Body of pancreas (tissue), 4 donors: ENCODE results near the gene PCGF3. TPM values are rescaled to one million over a fixed set of nuclear protein-coding genes. Genes with fewer than 3 reads are reported as not detected.

Experiments
- ATAC-seq: fragments of 150-250 bp; one replicate; pipeline ENCODE4 v1.9.1; 2016
- DNase-seq, 4 donors: peaks; one replicate each; pipeline ENCODE4 v3.0.0-alpha.2; 2019
- H3K27ac ChIP-seq, 4 donors: fragments of 200-600 bp; sonication (generic); 1 replicate in 3 of 4; 2 replicates in 1 of 4; pipeline versions ENCODE4 v1.5.1 to v1.6.1; 2016 to 2019; ENCODE audit warnings: mild to moderate bottlenecking in 1 of 4, mixed read lengths in 1 of 4, moderate library complexity in 1 of 4
- H3K27me3 ChIP-seq, 2 donors: fragments of 200-600 bp; sonication (generic); one replicate each; pipeline ENCODE4 v1.6.0; 2016; ENCODE audit warnings: mild to moderate bottlenecking in 1 of 2
- H3K36me3 ChIP-seq, 2 donors: fragments of 200-600 bp; sonication (generic); replicated peaks in 1 of 2; 2 replicates each; pipeline ENCODE4 v1.5.1; 2016; ENCODE audit warnings: low read depth in 2 of 2; ENCODE audit not compliant: insufficient read depth in 1 of 2
- H3K4me1 ChIP-seq: fragments of 200-600 bp; sonication (generic); one replicate; pipeline ENCODE4 v1.6.0; 2016
- H3K4me3 ChIP-seq, 2 donors: fragments of 200-600 bp; sonication (generic); 1 replicate in 1 of 2; 2 replicates in 1 of 2; pipeline ENCODE4 v1.5.1; 2016 to 2019
- H3K9me3 ChIP-seq, 3 donors: fragments of 200-600 bp; sonication (generic); 1 replicate in 2 of 3; 2 replicates in 1 of 3; pipeline ENCODE4 v1.5.1; 2016
- CTCF ChIP-seq, 7 experiments: fragments of 450-650 bp in 4 of 7; fragments of 200-600 bp in 3 of 7; sonication (generic) in 3 of 7; IDR thresholded peaks; one replicate each; pipeline ENCODE4 v1.5.1; 2016 to 2019; ENCODE audit warnings: antibody characterized with exemption in 7 of 7
- POLR2A ChIP-seq, 3 donors: fragments of 450-650 bp; IDR thresholded peaks; one replicate each; pipeline ENCODE4 v1.6.1; 2016; ENCODE audit warnings: antibody characterized with exemption in 3 of 3, mild to moderate bottlenecking in 2 of 3
- WGBS, 2 donors: methylation state at CpG; one replicate each; pipeline ENCODE4 v1.1.5; 2017; 5-methylcytosine and 5-hydroxymethylcytosine counted together
- intact Hi-C: fragments of 100-400 bp; cut with DNase I; formaldehyde crosslinking; loops from one replicate; pipeline ENCODE4 v1.15.1; 2023
- total RNA-seq, 2 donors: library from RNA; depleted of rRNA; stranded (reverse); fragments of >200 nt; gene quantifications; one replicate each; pipeline ENCODE4 v1.1.0, GENCODE V29; 2016

Gene PCGF3
- total RNA-seq, 2 donors from 2014 or later: 16.8 to 31.1 TPM

GRCh38 chr4:781493-782216, 76.0 kb downstream of the PCGF3 start:
- ATAC-seq: peak; percentile 95
- peak overlapping the region; percentile 92 to 94 for H3K4me3 ChIP-seq
- TF ChIP-seq POLR2A (IDR thresholded peaks at IDR 0.05) (peak; percentile 96 to 98 (median 97)), CTCF (IDR thresholded peaks at IDR 0.05) (no peak)
- H3K36me3 ChIP-seq: peaks cover 5 to 6% of the 10 kb centered on the region in 2 donors
- no peaks in the 10 kb centered on the region for H3K9me3 ChIP-seq
- peak overlapping the region; percentile 91 to 98 (median 94) for H3K27ac ChIP-seq
- peak; percentile 98 to 99 (median 99) for DNase-seq
- H3K4me1 ChIP-seq: peaks cover 54% of the 10 kb centered on the region
- intact Hi-C loops: no loop called here
- WGBS, 2 donors: 0% methylated on average over 8 to 56 of the region's 57 CpGs
- peaks cover 0 to 14% of the 10 kb centered on the region in 2 donors for H3K27me3 ChIP-seq

- TF ChIP-seq CTCF (IDR thresholded peaks at IDR 0.05): no peak
- TF ChIP-seq POLR2A (IDR thresholded peaks at IDR 0.05): no peak
- no peak overlapping the region for H3K27ac ChIP-seq
- H3K9me3 ChIP-seq: no peaks in the 10 kb centered on the region
- H3K36me3 ChIP-seq: no peaks in the 10 kb centered on the region
- H3K4me1 ChIP-seq: peaks cover 33% of the 10 kb centered on the region
- ATAC-seq (no peak), DNase-seq (no peak)
- no peak overlapping the region for H3K4me3 ChIP-seq
- intact Hi-C loops: no loop called here
- peaks cover 0 to 23% of the 10 kb centered on the region in 2 donors for H3K27me3 ChIP-seq
- WGBS, 2 donors: 61 to 80% methylated on average over 52 to 55 of the region's 57 CpGs
Measured at GRCh38 chr4:784401-785331, 79.0 kb downstream of the PCGF3 start.

- ATAC-seq (no peak), DNase-seq (no peak)
- no peaks in the 10 kb centered on the region for H3K36me3 ChIP-seq
- H3K27ac ChIP-seq: no peak overlapping the region
- TF ChIP-seq POLR2A (IDR thresholded peaks at IDR 0.05): no peak
- no peak for TF ChIP-seq CTCF (IDR thresholded peaks at IDR 0.05)
- no peak overlapping the region for H3K4me3 ChIP-seq
- H3K9me3 ChIP-seq: no peaks in the 10 kb centered on the region
- intact Hi-C loops: no loop called here
- WGBS, 2 donors: 29 to 47% methylated on average over 37 to 50 of the region's 57 CpGs
- peaks cover 24% of the 10 kb centered on the region for H3K4me1 ChIP-seq
- H3K27me3 ChIP-seq: peaks cover 0 to 23% of the 10 kb centered on the region in 2 donors
Measured at GRCh38 chr4:785332-786073, 79.9 kb downstream of the PCGF3 start.

GRCh38 chr4:786074-786741, 80.6 kb downstream of the PCGF3 start:
- Histone ChIP-seq H3K4me1 (peaks cover 22% of the 10 kb centered on the region), H3K27me3 (peaks cover 0 to 24% of the 10 kb centered on the region in 2 donors), H3K36me3 (no peaks in the 10 kb centered on the region), H3K9me3 (no peaks in the 10 kb centered on the region), H3K27ac (peak overlapping the region in 2 of 4 donors; percentile 36 to 43), H3K4me3 (no peak overlapping the region)
- TF ChIP-seq CTCF (IDR thresholded peaks at IDR 0.05): no peak
- TF ChIP-seq POLR2A (IDR thresholded peaks at IDR 0.05): no peak
- intact Hi-C loops: no loop called here
- no peak for ATAC-seq
- 6 to 15% methylated on average over 4 to 50 of the region's 72 CpGs for WGBS, 2 donors
- no peak for DNase-seq
